Measurements from ENCODE around the gene HOXC4. TPM values are rescaled to one million over a fixed set of nuclear protein-coding genes. Genes with fewer than 3 reads are reported as not detected.

The HOXC4 gene
- total and polyA plus RNA-seq, 10 donors = 0.49 to 2.6 (median 1.4) TPM

DNA sequence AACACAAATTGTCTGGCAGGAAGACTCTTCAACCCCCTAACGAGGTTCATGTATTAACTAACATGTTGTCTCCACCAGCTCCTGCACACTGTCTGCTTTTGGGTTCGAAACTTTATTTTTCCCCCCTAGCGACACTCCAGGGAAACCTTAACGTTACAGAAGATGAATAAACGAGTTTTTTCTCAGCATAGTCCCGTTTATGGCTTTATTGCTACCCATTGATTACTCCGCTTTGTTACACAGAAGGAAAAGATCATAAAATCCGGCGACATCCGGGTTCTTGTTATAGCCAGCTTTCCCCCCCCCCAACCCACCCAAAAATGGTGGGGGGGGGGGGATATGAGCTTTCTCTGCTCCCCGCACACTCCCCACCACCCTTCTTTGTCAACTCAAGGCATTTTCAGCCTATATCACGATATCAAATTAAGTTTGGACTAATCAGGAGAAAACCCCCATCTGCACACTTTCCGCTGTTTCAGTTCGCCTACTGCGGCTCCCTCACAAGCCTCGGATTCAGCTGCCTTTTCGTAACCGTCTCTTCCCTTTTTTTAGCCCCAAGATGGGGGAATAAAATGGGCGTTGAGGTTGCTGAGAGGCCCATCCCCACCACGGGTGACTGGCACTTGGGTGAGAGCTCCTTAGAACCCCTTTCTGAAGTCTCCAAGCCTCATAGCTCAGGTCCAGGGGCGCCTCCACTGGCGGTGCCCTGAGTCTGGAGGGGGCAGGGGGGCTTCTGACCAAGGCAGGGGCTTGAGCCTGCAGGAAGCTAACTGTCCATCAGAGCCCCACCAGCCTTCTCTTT, 26.8 kb upstream of the HOXC4 start:
- intact Hi-C loops (cut with DNase I; ENCODE audit: low total_unique reads) = no loop called here
- TF ChIP-seq, protein P1, sequence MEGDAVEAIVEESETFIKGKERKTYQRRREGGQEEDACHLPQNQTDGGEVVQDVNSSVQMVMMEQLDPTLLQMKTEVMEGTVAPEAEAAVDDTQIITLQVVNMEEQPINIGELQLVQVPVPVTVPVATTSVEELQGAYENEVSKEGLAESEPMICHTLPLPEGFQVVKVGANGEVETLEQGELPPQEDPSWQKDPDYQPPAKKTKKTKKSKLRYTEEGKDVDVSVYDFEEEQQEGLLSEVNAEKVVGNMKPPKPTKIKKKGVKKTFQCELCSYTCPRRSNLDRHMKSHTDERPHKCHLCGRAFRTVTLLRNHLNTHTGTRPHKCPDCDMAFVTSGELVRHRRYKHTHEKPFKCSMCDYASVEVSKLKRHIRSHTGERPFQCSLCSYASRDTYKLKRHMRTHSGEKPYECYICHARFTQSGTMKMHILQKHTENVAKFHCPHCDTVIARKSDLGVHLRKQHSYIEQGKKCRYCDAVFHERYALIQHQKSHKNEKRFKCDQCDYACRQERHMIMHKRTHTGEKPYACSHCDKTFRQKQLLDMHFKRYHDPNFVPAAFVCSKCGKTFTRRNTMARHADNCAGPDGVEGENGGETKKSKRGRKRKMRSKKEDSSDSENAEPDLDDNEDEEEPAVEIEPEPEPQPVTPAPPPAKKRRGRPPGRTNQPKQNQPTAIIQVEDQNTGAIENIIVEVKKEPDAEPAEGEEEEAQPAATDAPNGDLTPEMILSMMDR (IDR thresholded peaks at IDR 0.05 in 8 of 11, conservative IDR thresholded peaks at IDR 0.05 in 3 of 11) = no peak
- TF ChIP-seq POLR2A (IDR thresholded peaks at IDR 0.05) (no peak), POLR2AphosphoS5 (IDR thresholded peaks at IDR 0.05) (no peak)
- Histone ChIP-seq H3K4me1 (peaks cover 0 to 39% (median 10%) of the 10 kb centered on the region in 6 donors), H3K9me3 (no peaks in the 10 kb centered on the region), H3K27me3 (replicated peaks in 1 of 7) (peaks cover 18 to 100% (median 91%) of the 10 kb centered on the region in 7 donors), H3K27ac (no peak overlapping the region), H3K36me3 (no peaks in the 10 kb centered on the region), H3K4me3 (no peak overlapping the region)
- 10 to 19% (median 16%) methylated on average over 22 of the region's 22 CpGs for WGBS, 5 donors
- peak; percentile 43 for DNase-seq

DNA sequence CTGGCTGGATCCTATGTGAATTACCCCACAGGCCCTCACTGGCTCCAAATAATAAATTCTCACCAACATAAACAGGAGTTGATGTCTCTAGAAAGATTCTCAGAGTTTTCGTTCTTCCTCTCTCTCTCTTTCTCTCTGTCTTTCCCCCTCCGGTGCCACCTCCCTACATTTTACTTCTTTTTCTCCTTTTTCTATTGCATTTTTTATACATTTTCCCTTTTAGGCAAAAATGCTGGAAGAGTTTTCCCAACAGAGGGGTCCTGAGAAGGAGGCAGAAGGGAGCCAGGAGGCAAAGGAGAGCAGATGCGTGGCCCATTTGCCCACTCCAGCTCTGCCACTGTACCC, 26.2 kb upstream of the HOXC4 start:
- no peak for DNase-seq
- Histone ChIP-seq H3K4me3 (no peak overlapping the region), H3K9me3 (peaks cover 0 to 2% (median 0%) of the 10 kb centered on the region in 8 donors), H3K27me3 (replicated peaks in 1 of 7) (peaks cover 18 to 100% (median 91%) of the 10 kb centered on the region in 7 donors), H3K4me1 (peaks cover 0 to 41% (median 10%) of the 10 kb centered on the region in 6 donors), H3K36me3 (no peaks in the 10 kb centered on the region), H3K27ac (no peak overlapping the region)
- 42 to 54% (median 45%) methylated on average over 3 of the region's 3 CpGs for WGBS, 5 donors
- intact Hi-C loops (cut with DNase I; ENCODE audit: low total_unique reads) = no loop called here
- TF ChIP-seq POLR2AphosphoS5 (IDR thresholded peaks at IDR 0.05) = no peak
- TF ChIP-seq, protein P1 (IDR thresholded peaks at IDR 0.05 in 8 of 11, conservative IDR thresholded peaks at IDR 0.05 in 3 of 11) = no peak
- TF ChIP-seq POLR2A (IDR thresholded peaks at IDR 0.05) = no peak

DNA sequence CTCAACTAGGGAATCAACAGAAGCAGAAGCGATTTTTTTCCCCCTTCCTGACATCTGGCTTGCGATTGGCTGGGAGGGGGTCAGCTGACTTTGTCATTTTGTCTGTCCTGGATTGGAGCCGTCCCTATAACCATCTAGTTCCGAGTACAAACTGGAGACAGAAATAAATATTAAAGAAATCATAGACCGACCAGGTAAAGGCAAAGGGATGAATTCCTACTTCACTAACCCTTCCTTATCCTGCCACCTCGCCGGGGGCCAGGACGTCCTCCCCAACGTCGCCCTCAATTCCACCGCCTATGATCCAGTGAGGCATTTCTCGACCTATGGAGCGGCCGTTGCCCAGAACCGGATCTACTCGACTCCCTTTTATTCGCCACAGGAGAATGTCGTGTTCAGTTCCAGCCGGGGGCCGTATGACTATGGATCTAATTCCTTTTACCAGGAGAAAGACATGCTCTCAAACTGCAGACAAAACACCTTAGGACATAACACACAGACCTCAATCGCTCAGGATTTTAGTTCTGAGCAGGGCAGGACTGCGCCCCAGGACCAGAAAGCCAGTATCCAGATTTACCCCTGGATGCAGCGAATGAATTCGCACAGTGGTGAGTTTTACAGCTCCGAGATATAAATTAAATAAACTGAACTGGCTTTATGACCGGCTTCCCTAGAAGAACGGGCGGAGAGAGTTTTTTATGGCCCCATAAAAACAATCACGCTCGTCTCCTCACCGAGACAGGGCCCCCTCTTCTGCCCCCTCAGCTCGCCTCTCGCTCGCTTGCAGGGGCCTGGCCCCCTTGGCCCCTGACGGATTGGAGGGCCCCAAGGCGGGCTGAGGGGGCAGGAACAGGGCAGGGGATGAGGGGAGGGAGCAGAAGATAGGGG, 25.1 kb upstream of the HOXC4 start, which contains the start of gene HOXC6:
HOXC6 (plus strand) TSS at position 127 of the 888 bp plus-strand sequence; CDS start at position 209, 82 bp downstream.
- H3K27ac ChIP-seq = no peak within 1 kb of the TSS
- no peak for TF ChIP-seq POLR2A (IDR thresholded peaks at IDR 0.05)
- TF ChIP-seq, protein P1 (IDR thresholded peaks at IDR 0.05 in 8 of 11, conservative IDR thresholded peaks at IDR 0.05 in 3 of 11) = no peak
- TF ChIP-seq POLR2AphosphoS5 (IDR thresholded peaks at IDR 0.05) = no peak
- H3K9me3 ChIP-seq = peaks cover 0 to 11% (median 5%) of the 10 kb centered on the region in 8 donors
- DNase-seq = peak; percentile 29
- no peaks in the 10 kb centered on the region for H3K36me3 ChIP-seq
- H3K27me3 ChIP-seq (replicated peaks in 1 of 7) = peaks cover 17 to 100% (median 94%) of the 10 kb centered on the region in 7 donors
- H3K4me1 ChIP-seq = peaks cover 0 to 53% (median 22%) of the 10 kb centered on the region in 6 donors
- 6 to 8% (median 6%) methylated on average over 36 of the region's 36 CpGs for WGBS, 5 donors
- intact Hi-C loops (cut with DNase I; ENCODE audit: low total_unique reads) = no loop called here
- peak within 1 kb of the TSS in 2 of 8 donors; percentile 8 to 26 for H3K4me3 ChIP-seq

Data from spleen (tissue), 11 donors.